Measurements from ENCODE around the gene TANC1.
A peak's percentile ranks its signal among the peaks of the same experiment; 100 is the strongest.

The TANC1 gene

DNA sequence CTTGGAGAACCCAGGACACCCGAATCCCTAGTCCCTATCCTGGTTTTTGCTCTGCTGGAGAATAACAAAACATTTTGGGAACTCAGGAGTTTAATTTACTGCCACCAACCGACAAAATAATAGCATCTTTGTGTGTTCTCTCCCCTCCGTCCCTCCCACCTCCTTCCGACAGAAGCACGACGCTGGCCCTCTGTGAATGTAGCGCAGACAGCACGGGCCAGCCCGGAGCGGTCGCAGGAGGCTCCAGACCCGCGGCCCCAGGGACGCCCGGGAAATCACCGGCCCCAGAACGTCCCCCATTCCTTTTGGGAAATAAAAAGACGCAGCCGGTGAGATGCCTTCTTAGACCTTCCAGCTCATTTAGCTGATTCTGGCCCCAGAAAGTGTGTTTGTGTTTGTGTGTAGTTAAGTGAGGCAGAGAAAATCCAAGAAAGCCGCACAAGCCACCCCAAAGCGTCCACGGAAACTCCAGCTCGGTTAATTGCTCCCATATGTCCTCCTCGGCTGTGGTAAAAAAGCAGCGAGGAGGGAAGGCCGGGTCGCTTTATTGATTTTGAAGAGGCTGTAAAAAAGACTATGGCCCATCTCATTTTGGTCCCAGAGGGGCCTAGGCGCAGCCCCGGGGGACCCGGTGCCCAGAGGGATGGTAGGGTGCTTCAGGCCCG lies 577 bp upstream of the TANC1 start:
- Mint-ChIP-seq H3K36me3 (ENCODE audit: low read depth) (no peaks in the 10 kb centered on the region), H3K27ac (peak overlapping the region; percentile 97 to 98 (median 97)), H3K27me3 (ENCODE audit: low read depth) (peaks cover 3% of the 10 kb centered on the region), H3K4me1 (peaks cover 75% of the 10 kb centered on the region), H3K4me3 (peak overlapping the region; percentile 91 to 99 (median 94)), H3K9me3 (no peaks in the 10 kb centered on the region)
- TF ChIP-seq, protein P1, sequence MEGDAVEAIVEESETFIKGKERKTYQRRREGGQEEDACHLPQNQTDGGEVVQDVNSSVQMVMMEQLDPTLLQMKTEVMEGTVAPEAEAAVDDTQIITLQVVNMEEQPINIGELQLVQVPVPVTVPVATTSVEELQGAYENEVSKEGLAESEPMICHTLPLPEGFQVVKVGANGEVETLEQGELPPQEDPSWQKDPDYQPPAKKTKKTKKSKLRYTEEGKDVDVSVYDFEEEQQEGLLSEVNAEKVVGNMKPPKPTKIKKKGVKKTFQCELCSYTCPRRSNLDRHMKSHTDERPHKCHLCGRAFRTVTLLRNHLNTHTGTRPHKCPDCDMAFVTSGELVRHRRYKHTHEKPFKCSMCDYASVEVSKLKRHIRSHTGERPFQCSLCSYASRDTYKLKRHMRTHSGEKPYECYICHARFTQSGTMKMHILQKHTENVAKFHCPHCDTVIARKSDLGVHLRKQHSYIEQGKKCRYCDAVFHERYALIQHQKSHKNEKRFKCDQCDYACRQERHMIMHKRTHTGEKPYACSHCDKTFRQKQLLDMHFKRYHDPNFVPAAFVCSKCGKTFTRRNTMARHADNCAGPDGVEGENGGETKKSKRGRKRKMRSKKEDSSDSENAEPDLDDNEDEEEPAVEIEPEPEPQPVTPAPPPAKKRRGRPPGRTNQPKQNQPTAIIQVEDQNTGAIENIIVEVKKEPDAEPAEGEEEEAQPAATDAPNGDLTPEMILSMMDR (IDR thresholded peaks at IDR 0.05; ENCODE audit: unreplicated experiment in 3 of 3): no peak

DNA sequence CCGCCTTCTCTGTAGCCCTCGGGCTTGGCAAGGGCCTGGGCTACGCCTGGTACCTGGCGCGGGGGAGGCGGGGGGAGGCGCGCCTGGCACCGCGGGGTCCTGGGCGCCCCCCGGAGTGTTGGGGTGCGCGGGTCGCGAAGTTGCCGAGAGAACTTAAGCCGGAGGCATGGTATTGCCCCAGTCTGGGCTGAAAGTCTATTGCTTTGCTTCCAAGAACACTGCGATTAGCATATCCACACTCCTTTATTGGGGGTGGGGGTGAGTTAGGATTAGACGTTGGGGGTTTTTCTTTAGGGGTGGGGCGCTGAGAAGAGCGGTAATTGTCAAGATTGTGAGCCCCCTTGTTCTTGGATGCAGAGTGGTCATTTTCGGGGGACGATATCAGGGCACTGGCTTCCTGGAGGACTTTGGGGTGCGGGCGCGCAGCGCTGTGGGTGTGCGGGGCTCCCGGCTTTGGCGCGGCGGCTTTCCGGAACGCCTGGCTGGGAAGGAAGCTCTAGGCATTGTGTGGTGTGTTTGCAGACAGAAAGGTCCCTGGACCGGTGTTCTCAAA lies 798 bp downstream of the TANC1 start:
- peak overlapping the region; percentile 90 to 96 (median 95) for H3K27ac Mint-ChIP-seq
- no peaks in the 10 kb centered on the region for H3K36me3 Mint-ChIP-seq (ENCODE audit: low read depth)
- no peaks in the 10 kb centered on the region for H3K9me3 Mint-ChIP-seq
- H3K27me3 Mint-ChIP-seq (ENCODE audit: low read depth): peaks cover 3% of the 10 kb centered on the region
- H3K4me1 Mint-ChIP-seq: peaks cover 81% of the 10 kb centered on the region
- H3K4me3 Mint-ChIP-seq: peak overlapping the region; percentile 94 to 99 (median 98)
- TF ChIP-seq, protein P1 (IDR thresholded peaks at IDR 0.05; ENCODE audit: unreplicated experiment in 3 of 3): no peak

DNA sequence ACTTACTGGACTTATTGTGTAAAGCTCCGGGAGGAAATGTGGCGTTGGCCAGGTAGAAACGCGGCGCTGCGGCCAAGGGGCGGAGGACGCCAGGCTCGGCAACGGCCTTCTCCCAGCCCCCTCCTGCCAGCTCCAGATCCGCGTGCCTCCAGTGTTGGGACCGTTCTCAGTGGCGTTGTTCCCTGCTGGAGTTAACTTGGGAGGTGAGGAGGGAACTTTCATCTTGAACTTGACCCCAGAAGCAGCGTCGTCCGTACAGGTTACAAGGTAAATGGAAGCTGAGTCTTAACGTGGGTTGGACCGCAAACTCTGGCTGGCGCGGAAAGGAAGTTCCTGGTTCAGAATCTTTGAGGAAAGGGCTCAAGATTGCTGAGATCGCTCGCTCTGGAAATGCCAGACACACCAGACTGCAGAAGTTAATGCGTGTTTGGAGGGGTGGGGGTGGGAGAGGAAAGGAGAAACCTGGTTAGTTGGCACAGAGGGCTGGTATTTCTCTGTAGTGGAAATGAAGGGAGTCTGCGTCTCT lies 1.3 kb downstream of the TANC1 start:
- Mint-ChIP-seq H3K36me3 (ENCODE audit: low read depth) (no peaks in the 10 kb centered on the region), H3K4me3 (peak overlapping the region; percentile 94 to 99 (median 98)), H3K27me3 (ENCODE audit: low read depth) (peaks cover 3% of the 10 kb centered on the region), H3K4me1 (peaks cover 80% of the 10 kb centered on the region), H3K27ac (peak overlapping the region; percentile 90 to 96 (median 95)), H3K9me3 (no peaks in the 10 kb centered on the region)
- TF ChIP-seq, protein P1 (IDR thresholded peaks at IDR 0.05; ENCODE audit: unreplicated experiment in 3 of 3): no peak

DNA sequence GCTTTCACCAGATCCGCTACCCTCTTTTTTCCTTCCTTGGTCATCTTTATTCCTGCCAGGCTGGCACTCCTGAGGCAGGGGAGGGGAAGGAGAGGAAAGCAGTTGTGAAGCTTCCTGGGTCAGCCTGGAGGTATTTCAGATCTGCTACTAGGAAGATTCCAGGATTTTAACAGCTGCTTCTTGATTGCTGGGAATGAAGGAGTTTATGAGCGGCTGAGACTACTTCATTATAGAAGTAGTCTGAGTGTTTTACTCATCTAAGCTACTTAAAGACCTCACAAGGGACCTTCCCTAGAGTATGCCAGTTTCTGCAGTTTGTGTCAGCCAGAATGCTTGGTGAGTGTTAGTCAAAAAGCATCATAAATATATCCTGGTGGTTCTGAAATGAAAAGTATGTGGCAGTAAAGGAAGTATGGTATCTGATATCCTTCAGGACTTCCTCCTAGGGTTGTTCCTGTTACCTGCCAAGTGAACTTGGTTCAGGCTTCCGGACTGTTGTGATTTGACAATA lies 1.9 kb downstream of the TANC1 start:
- Mint-ChIP-seq H3K4me3 (peak overlapping the region; percentile 94 to 99 (median 98)), H3K36me3 (ENCODE audit: low read depth) (peaks cover 2% of the 10 kb centered on the region), H3K4me1 (peaks cover 75% of the 10 kb centered on the region), H3K9me3 (no peaks in the 10 kb centered on the region), H3K27me3 (ENCODE audit: low read depth) (peaks cover 3% of the 10 kb centered on the region), H3K27ac (peak overlapping the region; percentile 90 to 96 (median 95))
- TF ChIP-seq, protein P1 (IDR thresholded peaks at IDR 0.05; ENCODE audit: unreplicated experiment in 3 of 3): no peak

DNA sequence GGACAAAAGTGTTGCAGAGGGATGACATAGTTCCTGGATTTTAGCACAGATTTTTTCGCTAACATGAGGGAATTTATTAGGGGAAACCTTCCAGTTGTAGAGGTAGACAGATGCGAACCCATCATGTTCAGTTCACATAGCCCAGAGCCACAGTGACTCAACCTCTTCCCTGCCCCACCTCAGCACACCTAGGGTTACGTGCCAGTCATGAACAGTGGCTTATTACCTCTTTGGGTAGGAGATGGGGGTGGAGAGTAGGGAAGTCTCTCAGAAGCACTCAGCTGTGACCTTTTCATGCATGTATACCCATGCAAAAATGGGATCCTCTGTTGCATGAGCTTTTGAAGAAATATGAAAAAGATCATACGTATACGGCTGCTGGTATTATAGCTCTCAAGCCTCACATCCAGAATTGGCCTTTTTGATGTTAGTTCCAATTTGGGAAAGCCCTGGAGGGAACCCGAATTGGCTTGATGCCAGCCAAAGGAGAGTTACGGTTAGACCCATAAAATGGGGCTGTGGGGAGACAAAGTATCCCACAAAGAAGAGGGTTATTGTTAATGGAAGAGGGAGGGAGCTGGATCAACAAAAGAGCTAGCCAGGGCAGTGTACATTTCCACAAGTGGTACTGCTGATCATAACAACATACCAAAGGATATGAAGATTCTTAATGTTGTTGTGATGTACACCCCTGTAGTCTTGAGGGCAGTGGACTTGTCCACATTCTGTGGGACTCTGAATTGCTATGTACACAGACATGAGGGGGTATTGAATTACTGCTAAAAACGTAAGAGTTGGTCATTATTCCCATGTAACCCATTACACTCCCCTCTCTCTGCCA lies 4.9 kb downstream of the TANC1 start:
- H3K27me3 Mint-ChIP-seq (ENCODE audit: low read depth): peaks cover 3% of the 10 kb centered on the region
- H3K4me3 Mint-ChIP-seq: peak overlapping the region; percentile 16 to 26 (median 22)
- H3K9me3 Mint-ChIP-seq: no peaks in the 10 kb centered on the region
- peaks cover 9% of the 10 kb centered on the region for H3K36me3 Mint-ChIP-seq (ENCODE audit: low read depth)
- peaks cover 57% of the 10 kb centered on the region for H3K4me1 Mint-ChIP-seq
- TF ChIP-seq, protein P1 (IDR thresholded peaks at IDR 0.05; ENCODE audit: unreplicated experiment in 3 of 3): no peak
- H3K27ac Mint-ChIP-seq: peak overlapping the region; percentile 58 to 90 (median 89)
